OCI-LY7 (cell line): ENCODE data around the gene XAGE1A. TPM values are rescaled to one million over a fixed set of nuclear protein-coding genes. Genes with fewer than 3 reads are reported as not detected.
"Not testable (repeated sequence)": the region's sequence is repeated elsewhere in the genome, so short reads cannot be mapped to it uniquely, and the experiment has no call there.

Experiments
- BruUV-seq: library from RNA; stranded (reverse); fragments of 400-500 nt; replicated peaks from 2 replicates; lab custom pipeline; 2021; lab: Mats Ljungman, UMichigan
- CTCF ChIA-PET: fragments of 300-600 bp; sonication (Branson Sonifier 250); formaldehyde crosslinking; loops from one replicate; lab custom pipeline; 2022; ENCODE audit warnings: antibody characterized with exemption; ENCODE audit not compliant: unreplicated experiment; lab: Charles Lee
- POLR2A ChIA-PET: fragments of 300-600 bp; sonication (Branson Sonifier 250); formaldehyde crosslinking; loops from one replicate; lab custom pipeline; 2022; ENCODE audit warnings: antibody characterized with exemption; lab: Charles Lee
- DNase-seq: peaks from one replicate; pipeline ENCODE4 v3.0.0-alpha.2; 2015; ENCODE audit warnings: low spot score
- H2AFZ ChIP-seq: fragments of 200-600 bp; sonication (generic), shearing (Covaris generic); 2 replicates; pipeline ENCODE4 v1.6.1; 2014; ENCODE audit warnings: mild to moderate bottlenecking, antibody characterized with exemption, low read length, moderate library complexity
- H3K27ac ChIP-seq: fragments of 200-600 bp; sonication (generic); 2 replicates; pipeline ENCODE4 v1.5.1; 2014; ENCODE audit warnings: mixed run types, low read depth, mild to moderate bottlenecking, moderate library complexity, low read length, inconsistent platforms; ENCODE audit not compliant: poor library complexity, severe bottlenecking
- H3K36me3 ChIP-seq: fragments of 200-600 bp; sonication (generic); 2 replicates; pipeline ENCODE4 v1.6.1; 2014; ENCODE audit warnings: mild to moderate bottlenecking, antibody characterized with exemption, low read length, moderate library complexity, mixed read lengths; ENCODE audit not compliant: insufficient read depth
- H3K4me1 ChIP-seq: fragments of 200-600 bp; sonication (generic); 2 replicates; pipeline ENCODE4 v1.5.1; 2014; ENCODE audit warnings: mild to moderate bottlenecking, low read length; ENCODE audit not compliant: insufficient read depth, poor library complexity, severe bottlenecking
- H3K4me2 ChIP-seq: fragments of 200-600 bp; sonication (generic); 2 replicates; pipeline ENCODE4 v1.6.1; 2014; ENCODE audit warnings: mild to moderate bottlenecking, low read length
- H3K4me3 ChIP-seq: fragments of 200-600 bp; sonication (generic); 2 replicates; pipeline ENCODE4 v1.5.1; 2014; ENCODE audit warnings: mild to moderate bottlenecking, low read depth, low read length; ENCODE audit not compliant: poor library complexity, severe bottlenecking
- H3K79me2 ChIP-seq: fragments of 200-600 bp; sonication (generic); 2 replicates; pipeline ENCODE4 v1.6.1; 2016; ENCODE audit warnings: low read depth, mild to moderate bottlenecking, low read length, moderate library complexity, mixed read lengths; ENCODE audit not compliant: insufficient read depth
- H3K9me2 ChIP-seq: fragments of 200-600 bp; sonication (generic); 2 replicates; pipeline ENCODE4 v1.6.1; 2016; ENCODE audit warnings: mild to moderate bottlenecking, low read length, mixed read lengths; ENCODE audit not compliant: insufficient read depth
- H3K9me3 ChIP-seq: fragments of 200-600 bp; sonication (generic); 2 replicates; pipeline ENCODE4 v1.6.1; 2014; ENCODE audit warnings: mild to moderate bottlenecking, mixed run types, low read length, mixed read lengths
- H4K20me1 ChIP-seq: fragments of 200-600 bp; sonication (generic); 2 replicates; pipeline ENCODE4 v1.6.1; 2014; ENCODE audit warnings: mild to moderate bottlenecking, antibody characterized with exemption, low read length, moderate library complexity, mixed read lengths; ENCODE audit not compliant: insufficient read depth
- CTCF ChIP-seq: fragments of 200-600 bp; sonication (generic); conservative IDR thresholded peaks from 2 replicates; pipeline ENCODE4 v1.5.1; 2014; ENCODE audit warnings: mild to moderate bottlenecking, antibody characterized with exemption, low read length, moderate library complexity, mixed read lengths
- EZH2phosphoT487 ChIP-seq: fragments of 200-600 bp; sonication (generic); IDR thresholded peaks from 2 replicates; pipeline ENCODE4 v1.6.1; 2018; ENCODE audit warnings: low read depth, borderline replicate concordance, mild to moderate bottlenecking, mixed run types, antibody characterized with exemption, low read length, moderate library complexity, mixed read lengths
- intact Hi-C: fragments of 100-400 bp; cut with micrococcal nuclease; formaldehyde crosslinking; loops from one replicate; pipeline ENCODE4 v1.10.0; 2022; ENCODE audit not compliant: unreplicated experiment
- total RNA-seq, 2 experiments: library from RNA; depleted of rRNA in 1 of 2; stranded (reverse); fragments of >200 nt in 1 of 2; shearing (Covaris generic) in 1 of 2; gene quantifications; 2 replicates each; pipeline ENCODE4 v1.2.3, GENCODE V29; 2014 to 2022

Gene XAGE1A
- total RNA-seq, 2 experiments from 2014 or later = not detected

GRCh38 chrX:52504551-52504950, 8.9 kb downstream of the XAGE1A start:
- Histone ChIP-seq H3K36me3 (no peaks in the 10 kb centered on the region), H3K27ac (no peak overlapping the region), H3K4me1 (no peaks in the 10 kb centered on the region), H3K4me2 (no peak overlapping the region), H3K9me3 (no peaks in the 10 kb centered on the region), H3K79me2 (no peaks in the 10 kb centered on the region), H3K9me2 (no peaks in the 10 kb centered on the region), H2AFZ (no peak overlapping the region), H4K20me1 (no peaks in the 10 kb centered on the region), H3K4me3 (no peak overlapping the region)
- CTCF ChIA-PET = no interaction called here
- TF ChIP-seq CTCF (no peak), EZH2phosphoT487 (no peak)
- BruUV-seq = no TSS peak
- DNase-seq = no peak
- intact Hi-C loops = no loop called here
- POLR2A ChIA-PET = no interaction called here

- POLR2A ChIA-PET = no interaction called here
- no peak overlapping the region for H2AFZ ChIP-seq
- H3K9me3 ChIP-seq = no peaks in the 10 kb centered on the region
- H3K36me3 ChIP-seq = no peaks in the 10 kb centered on the region
- no peak for DNase-seq
- H3K9me2 ChIP-seq = no peaks in the 10 kb centered on the region
- CTCF ChIA-PET = no interaction called here
- no TSS peak for BruUV-seq
- H4K20me1 ChIP-seq = no peaks in the 10 kb centered on the region
- H3K79me2 ChIP-seq = no peaks in the 10 kb centered on the region
- intact Hi-C loops = no loop called here
- TF ChIP-seq CTCF (no peak), EZH2phosphoT487 (no peak)
- no peaks in the 10 kb centered on the region for H3K4me1 ChIP-seq
- H3K27ac ChIP-seq = no peak overlapping the region
- no peak overlapping the region for H3K4me3 ChIP-seq
- H3K4me2 ChIP-seq = no peak overlapping the region
Observed at GRCh38 chrX:52507331-52507730, 11.7 kb downstream of the XAGE1A start.

GRCh38 chrX:52509916-52510315, 14.3 kb downstream of the XAGE1A start:
- POLR2A ChIA-PET = no interaction called here
- H3K36me3 ChIP-seq = no peaks in the 10 kb centered on the region
- no peak overlapping the region for H3K4me3 ChIP-seq
- no peaks in the 10 kb centered on the region for H4K20me1 ChIP-seq
- no peak overlapping the region for H3K4me2 ChIP-seq
- no peak overlapping the region for H3K27ac ChIP-seq
- intact Hi-C loops = no loop called here
- no TSS peak for BruUV-seq
- no peak overlapping the region for H2AFZ ChIP-seq
- no peaks in the 10 kb centered on the region for H3K4me1 ChIP-seq
- CTCF ChIA-PET = no interaction called here
- no peaks in the 10 kb centered on the region for H3K79me2 ChIP-seq
- no peaks in the 10 kb centered on the region for H3K9me2 ChIP-seq
- H3K9me3 ChIP-seq = no peaks in the 10 kb centered on the region
- no peak for DNase-seq
- TF ChIP-seq CTCF (no peak), EZH2phosphoT487 (no peak)

GRCh38 chrX:52511126-52511525, 15.5 kb downstream of the XAGE1A start:
- H2AFZ ChIP-seq, H3K79me2 ChIP-seq, CTCF ChIA-PET, DNase-seq, H3K27ac ChIP-seq, H3K9me3 ChIP-seq, H3K4me1 ChIP-seq, intact Hi-C loops, BruUV-seq, H4K20me1 ChIP-seq, H3K4me3 ChIP-seq, H3K4me2 ChIP-seq, H3K9me2 ChIP-seq, POLR2A ChIA-PET, H3K36me3 ChIP-seq: not testable (repeated sequence)
